Activated naive CD4-positive, alpha-beta T cell (primary cell): ENCODE data around the gene DEK.
A peak's percentile ranks its signal among the peaks of the same experiment; 100 is the strongest.

ENCODE experiments used
- DNase-seq, 4 experiments: peaks; one replicate each; lab custom pipeline; 2025; lab: John Stamatoyannopoulos, UW

Gene DEK

DNA sequence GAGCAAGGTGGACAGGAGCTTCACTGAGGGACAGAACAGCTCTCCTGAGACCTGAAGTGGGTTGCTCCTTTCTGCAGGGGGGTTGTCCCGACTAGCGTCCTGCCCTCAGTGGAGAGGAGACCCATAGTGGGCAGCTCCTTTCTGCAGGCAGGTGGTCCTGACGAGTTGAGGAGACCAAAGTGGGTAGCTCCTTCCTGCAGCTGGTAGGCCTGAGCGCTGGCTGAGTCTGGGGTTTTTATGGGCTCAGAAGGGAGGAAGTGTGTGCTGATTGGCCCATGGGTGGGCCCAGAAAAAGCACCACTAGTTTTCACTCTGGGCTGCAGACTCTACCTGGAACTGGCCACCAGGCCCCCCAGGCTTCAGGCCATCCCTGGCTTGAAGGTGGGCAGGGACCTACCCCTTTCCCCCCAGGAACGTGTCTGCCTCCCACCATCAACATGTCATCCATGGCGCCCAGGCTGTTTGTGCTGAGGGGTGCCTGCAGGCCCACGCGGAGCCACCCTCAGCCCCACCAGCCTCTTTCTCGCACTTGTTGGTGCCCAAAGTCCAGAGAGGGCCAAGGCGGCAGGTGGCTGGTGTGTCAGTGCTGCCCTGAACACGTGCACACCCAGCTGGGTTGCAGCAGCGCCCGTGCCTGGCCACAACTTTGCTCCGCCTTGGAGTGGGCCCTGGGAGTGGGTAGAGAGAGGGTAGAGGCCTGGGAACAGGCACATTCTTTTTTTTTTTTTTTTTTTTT is 1.6 kb upstream of the DEK start:
- DNase-seq: no peak

DNA sequence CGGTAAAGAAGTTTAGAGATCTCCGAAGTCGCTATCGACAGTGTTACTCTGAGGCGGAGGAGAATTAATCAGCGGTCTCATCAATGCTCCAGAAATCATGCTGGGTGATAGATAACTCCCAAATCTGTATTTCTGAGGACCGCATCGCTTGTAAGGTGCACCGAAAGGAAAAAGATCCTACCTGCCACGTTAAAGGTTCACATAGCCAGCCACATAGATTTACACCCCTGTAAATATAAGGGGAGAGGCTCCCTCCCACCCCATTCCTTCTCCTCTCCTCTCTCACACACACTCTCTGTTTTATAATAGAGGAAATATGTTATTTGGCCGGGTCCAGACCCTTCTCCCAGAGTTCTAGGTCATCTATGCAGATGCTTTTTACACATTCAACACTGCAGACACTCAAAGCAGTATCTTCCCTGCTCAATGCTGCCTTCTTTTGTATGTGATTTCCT is 620 bp upstream of the DEK start:
- no peak for DNase-seq

DNA sequence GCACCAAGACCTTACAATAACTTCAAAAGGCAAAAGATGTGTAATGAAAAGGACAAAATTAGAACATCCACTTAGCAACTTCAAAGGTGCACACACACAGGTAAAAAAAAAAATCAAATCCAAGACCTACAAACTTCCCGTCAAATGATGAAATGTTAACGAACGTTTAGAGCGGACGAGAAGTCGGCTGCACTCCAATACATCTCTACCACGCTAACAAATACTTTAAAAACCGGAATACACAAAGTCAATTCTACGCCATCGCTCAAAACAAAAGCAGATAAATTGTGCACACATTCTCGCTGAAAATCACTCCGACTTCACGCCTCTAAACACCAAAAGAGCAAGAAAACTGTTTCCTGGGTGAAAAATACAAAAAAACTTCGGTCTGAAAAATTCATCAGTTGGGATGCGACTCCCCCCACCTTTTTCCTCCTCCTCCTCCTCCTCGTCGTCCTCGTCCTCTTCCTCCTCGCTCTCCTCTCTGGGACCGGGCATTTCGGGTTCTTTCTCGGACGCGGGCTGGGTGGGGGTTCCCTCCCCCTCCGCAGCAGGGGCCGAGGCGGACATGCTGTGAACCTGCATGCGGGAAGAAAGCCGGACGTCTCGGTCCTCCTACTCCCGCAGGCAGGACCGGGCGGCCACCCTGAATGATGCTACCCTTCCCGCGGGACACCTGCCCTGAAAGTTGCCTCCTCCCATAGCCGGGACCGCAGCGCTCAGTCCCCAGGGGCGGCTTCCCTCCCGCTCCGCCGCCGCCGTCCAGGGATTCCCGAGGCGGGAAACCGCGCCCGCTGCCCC is 712 bp downstream of the DEK start:
- DNase-seq: peak in 1 of 4 experiments; percentile 15

DNA sequence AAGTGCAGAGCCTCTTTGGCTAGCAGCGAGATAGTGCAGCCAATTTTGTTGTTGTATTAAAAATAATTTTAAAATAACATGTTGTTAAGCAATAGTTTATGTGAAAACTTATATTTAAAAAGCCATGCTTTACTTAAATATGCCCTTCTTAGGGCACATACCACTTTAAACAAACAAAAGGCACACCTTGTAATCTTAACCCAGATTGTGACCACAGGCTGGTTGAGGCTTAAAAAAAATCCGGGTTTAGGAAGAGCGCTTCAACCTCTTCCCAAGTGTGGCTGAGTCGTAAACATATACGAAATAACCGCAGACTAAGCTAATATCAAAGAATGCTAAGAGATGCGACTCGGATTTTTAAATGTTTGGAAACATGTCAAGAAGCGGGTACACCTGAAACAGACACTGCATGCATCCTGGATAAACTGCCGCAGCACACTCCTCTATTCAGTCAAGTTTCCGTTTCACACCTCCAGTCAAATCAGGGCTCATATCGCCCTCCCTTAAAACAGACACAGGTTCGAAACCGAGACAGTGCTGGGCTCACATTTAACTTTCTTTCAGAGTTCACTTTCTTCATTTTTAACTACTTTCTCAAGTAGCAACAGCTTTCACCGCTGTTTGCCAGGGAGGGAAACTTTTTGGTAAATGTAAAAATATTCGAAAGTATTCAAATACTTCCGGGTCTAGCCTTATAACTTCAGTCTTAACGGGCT is 1.5 kb downstream of the DEK start:
- DNase-seq: no peak

DNA sequence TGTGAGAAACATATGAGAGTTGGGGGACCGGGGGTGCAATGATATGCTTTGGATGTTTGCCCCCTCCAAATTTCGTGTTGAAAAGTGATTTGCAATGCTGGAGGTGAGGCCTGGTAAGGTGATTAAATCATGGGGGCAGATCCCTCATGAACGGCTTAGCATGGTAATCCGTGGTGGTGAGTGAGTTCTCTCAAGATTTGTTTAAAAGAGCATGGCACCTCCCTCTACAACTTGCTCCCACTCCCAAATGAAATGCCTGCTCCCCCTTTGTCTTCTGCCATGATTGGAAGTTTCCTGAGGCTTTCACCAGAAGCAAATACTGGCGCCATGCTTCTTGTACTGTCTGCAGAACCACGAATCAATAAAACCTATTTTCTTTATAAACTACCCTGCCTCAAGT is 2.5 kb downstream of the DEK start:
- DNase-seq: no peak

DNA sequence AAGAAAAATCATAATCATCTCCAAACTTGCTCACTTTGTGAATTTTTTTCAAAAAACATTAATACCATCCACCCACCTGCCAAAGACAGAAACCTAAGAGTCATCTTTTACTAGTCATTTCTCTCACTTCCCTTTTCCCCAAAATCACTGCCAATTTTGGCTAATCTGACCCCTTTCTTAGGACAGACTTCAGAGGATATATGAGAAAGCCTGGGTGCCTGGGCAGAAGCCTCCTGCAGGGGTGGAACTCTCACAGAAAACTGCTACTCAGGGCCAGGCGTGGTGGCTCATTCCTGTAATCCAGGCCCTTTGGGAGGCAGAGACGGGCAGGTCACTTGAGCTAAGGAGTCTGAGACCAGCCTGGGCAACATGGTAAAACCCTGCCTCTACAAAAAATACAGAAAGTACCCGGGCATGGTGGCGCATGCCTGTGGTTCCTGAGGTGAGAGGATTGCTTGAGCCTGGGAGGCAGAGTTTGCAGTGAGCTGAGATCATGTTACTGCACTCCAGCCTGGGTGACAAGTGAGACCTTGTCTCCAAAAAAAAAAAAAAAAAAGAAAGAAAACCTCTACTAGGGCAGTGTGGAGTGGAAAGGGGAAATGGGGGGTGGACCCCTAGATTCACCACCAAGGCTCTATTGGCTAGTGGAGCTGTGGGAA is 3.8 kb downstream of the DEK start:
- no peak for DNase-seq

DNA sequence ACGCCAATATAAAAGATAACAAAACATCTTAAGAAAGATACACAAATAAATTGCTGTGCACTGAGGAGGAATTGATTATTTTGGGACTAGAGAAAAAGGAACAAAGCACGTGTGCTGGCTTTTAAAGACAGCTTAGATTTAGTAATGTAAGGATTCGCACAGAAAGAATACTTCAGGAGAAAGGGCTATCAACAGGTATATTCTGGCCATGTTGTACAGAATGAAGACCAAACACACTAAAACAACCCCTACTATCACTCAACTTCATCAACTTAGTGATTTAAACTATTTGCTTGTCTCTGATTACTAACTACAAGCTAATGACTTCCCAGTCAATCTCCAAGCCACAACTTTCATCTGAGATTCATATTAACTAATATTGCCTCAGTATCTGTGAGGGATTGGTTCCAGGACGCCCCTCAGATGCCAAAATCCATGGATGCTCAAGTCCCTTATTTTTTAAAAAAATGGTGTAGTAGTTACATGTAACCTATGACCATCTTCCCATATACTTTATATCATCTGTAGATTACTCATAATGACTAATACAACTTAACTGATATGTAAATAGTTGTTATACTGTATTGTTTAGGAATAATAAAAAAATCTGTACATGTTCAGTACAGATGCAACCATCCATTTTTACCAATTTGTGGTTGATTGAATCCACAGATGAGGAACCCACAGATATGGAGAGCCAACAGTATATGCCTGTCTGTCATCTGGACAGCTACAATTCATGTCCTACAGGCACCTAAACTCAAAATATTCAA is 4.5 kb downstream of the DEK start:
- no peak for DNase-seq

DNA sequence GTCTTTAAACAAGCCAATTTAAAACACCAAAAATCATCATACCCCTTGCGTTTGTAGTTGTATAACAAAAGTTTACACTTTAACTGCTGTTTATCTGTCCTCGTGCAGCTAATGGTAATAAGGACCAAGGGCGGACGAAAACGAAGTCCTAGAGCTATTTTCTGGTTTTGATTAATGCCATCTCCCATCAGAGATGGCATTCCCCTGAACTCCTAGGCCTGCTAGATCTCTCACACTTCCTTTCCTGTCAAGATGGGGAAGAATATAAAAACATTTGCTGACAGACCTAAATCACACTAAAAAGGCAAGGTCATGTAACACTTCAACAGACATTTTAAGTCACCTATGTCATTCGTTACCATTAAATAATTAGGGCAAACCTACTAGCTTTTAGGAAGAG is 9.5 kb downstream of the DEK start:
- DNase-seq: no peak

DNA sequence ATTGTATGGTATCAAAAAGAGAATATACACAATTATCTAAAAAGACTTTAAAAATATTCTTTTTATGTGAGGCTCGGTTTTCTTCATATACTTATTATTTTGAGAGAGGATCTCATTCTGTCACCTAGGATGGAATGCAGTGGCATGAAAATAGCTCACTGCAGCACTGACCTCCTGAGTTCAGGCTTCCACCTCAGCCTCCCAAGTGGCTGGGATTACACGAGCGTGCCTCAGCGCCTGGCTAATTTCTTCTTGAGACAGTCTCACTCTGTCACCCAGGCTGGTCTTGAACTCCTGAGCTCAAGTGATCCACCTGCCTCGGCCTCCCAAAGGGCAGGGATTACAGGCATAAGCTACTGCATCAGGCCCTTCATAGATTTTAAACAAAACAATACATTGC is 10.7 kb downstream of the DEK start:
- DNase-seq: no peak

DNA sequence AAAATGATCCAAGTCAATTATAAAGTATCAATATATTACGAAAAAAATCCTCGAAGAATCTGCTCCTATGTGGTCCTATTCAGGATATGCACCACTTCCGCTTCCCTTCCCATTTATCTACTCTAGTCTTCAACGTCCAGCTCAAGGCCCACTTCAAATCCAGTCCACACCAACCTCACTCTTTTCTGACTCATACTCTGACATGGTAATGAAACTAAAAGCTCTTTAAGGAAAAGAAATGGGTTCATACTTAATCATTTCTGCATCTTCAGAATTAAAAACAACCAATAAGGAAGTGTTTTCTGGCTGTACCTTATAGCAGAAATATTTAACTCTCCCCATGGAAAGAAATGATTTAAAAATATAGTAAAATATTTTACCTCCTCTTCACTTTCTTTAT is 15.1 kb downstream of the DEK start:
- no peak for DNase-seq

DNA sequence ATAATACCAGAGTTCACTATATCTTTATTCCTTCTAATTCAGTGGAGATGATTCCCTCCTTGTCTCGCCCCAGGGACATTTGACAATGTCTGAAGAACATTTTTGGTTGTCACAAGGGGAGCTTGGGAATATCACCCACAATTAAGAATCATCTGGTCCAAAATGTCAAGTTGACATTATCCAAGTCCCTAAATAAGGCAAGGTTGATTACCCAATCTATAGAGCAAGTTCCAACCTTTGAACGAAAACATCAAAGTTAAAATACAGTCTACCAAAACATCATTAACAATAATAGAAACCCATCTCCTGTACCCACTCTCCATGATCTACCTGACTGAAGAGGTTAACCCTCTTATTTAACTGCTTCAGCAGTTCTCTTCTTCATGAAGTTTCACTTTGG is 15.6 kb downstream of the DEK start:
- DNase-seq: no peak

DNA sequence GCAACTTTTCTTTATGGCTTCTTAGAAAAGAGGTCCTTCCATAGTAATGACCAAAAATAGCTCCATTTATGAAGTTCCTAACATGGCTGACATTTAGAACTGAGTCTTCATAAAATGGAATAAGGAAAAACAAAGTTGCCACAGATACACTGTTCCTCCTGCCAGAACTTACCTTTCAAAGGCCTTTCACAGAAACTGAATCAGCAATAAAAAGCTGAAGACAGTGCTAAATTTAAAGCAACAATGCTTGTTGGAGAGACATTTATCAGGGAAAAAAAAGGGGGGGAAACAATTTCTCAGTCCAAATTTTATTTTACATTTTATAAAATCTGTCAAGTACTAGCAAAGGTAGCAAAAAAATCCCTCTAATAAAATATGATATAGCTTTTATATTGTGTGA is 17.3 kb downstream of the DEK start:
- DNase-seq: no peak

DNA sequence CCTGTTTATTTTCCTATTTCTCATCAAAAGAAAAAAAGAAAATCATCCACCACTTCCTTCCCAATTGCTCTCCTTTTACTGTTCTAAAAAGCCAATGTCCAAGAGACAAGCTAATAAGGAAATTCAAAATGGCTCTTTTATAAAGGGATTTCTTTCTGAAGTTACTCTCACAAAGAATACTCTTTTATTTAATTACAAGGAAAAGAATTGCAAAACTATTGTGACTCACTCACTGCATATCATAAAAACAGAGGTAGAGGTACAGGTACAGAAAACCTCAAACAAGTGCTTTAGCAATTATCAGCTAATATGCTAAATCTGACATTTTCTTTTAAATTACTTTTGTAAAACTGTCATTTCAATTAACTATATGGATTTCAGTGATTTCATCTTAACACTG is 18.1 kb downstream of the DEK start:
- DNase-seq: no peak

DNA sequence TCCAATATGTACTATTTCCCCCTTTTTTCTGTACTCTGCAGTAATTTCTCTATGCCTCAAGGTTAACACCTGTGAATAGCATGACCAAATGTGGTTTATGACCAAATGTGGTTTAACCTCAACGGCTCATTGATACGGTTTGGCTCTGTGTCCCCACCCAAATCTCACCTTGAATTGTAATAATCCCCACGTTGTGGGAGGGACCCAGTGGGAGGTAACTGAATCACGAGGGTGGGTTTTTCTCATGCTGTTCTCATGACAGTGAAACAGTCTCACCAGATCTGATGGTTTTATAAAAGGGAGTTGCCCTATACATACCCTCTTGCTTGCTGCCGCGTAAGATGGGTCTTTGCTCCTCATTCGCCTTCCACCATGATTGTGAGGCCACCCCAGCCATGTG is 18.7 kb downstream of the DEK start:
- DNase-seq: no peak

DNA sequence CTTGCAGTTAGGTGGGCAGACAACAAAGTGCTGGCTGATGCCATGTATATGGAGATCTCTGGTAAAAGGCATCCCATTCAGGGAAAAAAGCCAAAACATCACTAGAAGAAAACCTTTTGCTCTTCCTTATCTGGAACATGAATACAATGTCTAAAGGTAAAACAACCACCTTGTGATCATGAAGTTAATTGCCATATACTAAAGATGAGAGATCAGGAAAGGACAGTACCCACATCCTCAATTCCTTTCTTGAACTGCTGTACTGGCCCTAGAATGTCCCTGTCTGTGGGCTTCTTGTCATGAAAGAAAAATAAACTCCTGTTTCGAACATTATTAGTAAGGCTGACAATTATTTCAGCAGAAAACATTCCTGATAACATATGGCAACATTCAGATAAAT is 19.3 kb downstream of the DEK start:
- no peak for DNase-seq

DNA sequence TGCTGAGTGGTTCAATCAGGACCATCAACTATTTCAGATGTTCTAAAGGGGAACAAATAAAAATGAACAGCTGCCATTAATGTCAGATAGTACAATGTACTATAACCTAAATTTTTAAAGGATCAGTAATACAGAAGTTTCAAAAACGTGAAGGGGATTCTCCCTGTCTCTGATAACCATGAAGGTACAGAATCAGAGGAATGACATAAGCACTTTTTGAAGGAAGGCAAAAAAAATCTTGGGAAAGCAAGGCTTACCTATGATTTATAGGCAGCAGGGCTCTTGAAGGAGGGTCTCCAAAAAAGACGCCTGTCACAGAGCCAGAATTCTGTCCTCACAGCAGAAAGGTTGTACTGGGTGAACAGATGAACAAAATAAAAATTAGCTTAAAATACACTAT is 20.1 kb downstream of the DEK start:
- no peak for DNase-seq

DNA sequence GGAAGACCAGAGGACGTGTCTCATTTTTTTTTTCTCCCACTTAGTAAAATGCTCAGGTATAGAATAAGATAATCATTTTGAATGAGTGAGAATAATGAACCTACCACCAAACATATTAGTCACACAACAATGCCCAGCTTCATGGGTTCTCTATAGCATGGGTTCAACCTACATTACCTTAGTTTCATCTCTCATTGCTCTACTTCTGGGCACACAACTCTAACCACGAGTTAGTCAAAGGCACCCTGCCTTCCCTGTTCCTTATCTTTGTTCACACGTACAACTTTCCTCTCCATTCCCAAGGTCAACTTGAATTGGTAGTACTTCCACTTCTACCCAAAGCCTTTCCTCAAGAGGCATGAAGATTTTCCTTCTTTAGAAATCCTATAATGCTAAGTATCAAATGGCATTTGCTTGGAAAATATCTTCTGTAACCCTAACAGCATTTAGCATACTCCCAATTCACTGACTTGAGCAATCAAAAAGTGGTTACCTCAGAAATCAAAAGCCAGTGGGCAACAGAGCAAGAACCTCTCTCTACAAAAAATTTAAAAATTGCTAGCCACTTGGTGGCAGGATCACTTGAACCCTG is 20.9 kb downstream of the DEK start:
- no peak for DNase-seq

DNA sequence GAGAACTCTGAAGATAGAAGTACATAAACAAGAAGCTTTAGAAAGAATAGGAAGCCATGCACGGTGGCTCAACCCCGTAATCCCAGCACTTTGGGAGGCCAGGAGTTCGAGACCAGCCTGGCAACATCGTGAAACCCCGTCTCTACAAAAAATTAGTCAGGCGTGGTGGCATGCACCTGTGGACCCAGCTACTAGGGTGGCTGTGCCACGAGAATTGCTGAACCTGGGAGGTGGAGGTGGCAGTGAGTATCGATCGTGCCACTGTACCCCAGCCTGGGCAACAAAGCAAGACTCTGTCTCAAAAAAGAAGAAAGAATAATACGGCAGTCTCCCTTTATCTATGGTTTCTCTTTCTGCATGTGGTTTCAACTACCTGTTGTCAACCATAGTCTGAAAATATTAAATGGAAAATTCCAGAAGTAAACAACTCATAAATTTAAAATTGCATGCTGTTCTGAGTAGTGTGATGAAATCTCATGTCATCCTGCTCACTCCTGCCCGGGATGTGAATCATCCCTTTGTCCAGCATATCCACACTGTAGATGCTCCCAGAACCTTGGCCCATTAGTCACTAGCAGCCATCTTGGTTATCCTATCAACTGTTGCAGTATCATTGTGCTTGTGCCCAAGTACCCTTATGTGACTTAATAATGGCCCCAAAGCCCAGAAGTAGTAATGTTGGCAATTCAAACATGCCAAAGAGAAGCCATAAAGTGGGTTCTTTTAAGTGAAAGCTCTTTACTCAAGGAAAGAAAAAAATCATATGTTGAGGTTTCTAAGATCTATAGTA is 22.1 kb downstream of the DEK start:
- no peak for DNase-seq

DNA sequence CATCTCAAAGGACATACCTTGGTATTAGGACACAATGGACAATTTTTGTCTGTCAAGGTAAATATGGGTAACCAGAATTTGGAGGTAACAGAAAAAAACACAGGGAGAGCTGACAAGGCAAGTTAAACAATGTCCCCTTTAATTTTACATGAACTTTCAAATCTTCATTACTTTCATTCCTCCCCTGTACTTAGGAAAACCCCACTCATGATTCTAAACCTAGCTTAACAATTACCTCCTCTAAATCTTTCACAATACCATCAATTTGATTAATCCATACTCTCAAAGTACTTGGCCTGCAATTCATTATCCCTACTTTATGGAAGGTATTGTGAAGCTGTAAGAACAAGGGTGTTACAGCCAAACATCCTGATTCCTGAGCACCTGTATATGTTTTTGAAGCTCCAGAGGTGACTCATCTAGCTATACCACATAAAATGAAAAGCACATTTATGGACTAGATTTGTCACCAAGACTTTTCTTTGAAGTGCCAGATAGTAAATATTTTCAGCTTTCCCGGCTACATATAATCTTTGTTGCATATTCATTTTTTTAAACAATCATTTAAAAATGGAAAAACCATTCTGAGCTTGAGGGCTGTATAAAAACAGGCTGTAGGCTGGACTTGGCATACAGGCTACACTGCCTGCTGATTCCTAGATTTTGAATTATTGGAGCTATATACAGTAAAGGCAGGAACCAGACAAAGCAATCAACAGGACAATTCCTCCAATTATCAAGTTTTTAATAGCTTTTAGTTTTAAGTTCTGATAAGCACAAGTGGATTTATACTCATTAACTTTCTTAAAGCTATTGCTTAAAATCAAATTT is 22.9 kb downstream of the DEK start:
- DNase-seq: no peak

DNA sequence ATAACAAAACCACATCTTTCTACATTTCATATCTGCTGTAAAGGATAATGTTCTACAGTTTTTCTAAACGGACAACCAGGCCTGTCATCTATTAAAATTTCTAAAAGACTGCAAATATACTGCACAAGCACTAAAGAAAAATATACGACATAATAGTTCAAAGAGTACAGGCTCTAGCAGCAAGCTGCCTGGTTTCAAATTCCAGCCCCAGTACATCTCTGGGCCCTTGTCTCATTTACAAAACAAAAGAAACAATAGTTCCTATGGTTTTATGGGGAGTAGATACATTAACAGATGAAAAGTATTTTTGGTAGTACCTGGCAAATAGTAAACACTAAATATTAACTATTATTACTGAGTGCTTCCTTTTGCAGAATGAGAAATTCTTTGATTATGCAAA is 24.1 kb downstream of the DEK start:
- no peak for DNase-seq
